OCI-LY3 (cell line): Measurements from ENCODE around the gene SORL1.

ENCODE experiments used
- EZH2phosphoT487 ChIP-seq: fragments of 200-600 bp; shearing (Covaris generic); IDR thresholded peaks from 2 replicates; pipeline ENCODE4 v1.6.1; 2018; ENCODE audit warnings: antibody characterized with exemption, mixed run types, low read depth
- TF ChIP-seq, protein P1 (sequence below): fragments of 200-600, 300-600 bp; sonication (generic); IDR thresholded peaks from 2 replicates; pipeline ENCODE4 v1.5.1; 2014; ENCODE audit warnings: antibody characterized with exemption, low read length, low read depth

DNA sequence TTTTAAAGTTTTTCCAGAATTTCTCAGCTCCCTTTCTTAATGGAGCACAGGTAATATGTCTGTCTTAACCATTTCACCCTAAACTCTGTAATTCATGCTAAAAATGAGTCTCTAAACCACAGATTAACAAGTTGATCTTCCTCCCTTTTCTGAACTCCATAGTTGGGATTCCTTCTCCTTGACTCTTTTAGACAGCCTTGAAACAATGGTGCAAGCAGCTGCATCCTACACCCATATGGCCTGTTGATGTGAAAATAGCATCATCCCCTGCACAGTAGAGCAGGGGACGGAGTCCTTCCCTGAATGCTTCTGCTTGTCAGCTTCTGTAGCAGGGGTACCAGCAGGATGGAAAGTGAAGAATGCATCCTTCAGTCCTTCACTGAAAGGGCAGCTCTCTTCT, 193.5 kb downstream of the SORL1 start:
- TF ChIP-seq, protein P1, sequence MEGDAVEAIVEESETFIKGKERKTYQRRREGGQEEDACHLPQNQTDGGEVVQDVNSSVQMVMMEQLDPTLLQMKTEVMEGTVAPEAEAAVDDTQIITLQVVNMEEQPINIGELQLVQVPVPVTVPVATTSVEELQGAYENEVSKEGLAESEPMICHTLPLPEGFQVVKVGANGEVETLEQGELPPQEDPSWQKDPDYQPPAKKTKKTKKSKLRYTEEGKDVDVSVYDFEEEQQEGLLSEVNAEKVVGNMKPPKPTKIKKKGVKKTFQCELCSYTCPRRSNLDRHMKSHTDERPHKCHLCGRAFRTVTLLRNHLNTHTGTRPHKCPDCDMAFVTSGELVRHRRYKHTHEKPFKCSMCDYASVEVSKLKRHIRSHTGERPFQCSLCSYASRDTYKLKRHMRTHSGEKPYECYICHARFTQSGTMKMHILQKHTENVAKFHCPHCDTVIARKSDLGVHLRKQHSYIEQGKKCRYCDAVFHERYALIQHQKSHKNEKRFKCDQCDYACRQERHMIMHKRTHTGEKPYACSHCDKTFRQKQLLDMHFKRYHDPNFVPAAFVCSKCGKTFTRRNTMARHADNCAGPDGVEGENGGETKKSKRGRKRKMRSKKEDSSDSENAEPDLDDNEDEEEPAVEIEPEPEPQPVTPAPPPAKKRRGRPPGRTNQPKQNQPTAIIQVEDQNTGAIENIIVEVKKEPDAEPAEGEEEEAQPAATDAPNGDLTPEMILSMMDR: no peak
- TF ChIP-seq EZH2phosphoT487: no peak
